Heart left ventricle (tissue), 13 donors: ENCODE measurements around the gene NPAS1.

Experiments
- POLR2A ChIP-seq, 2 donors: fragments of 450-650 bp; IDR thresholded peaks; one replicate each; pipeline ENCODE4 v1.6.1; 2017; ENCODE audit warnings: antibody characterized with exemption in 2 of 2, mild to moderate bottlenecking in 2 of 2, moderate library complexity in 2 of 2
- TF ChIP-seq, protein P1 (sequence below), 12 donors: fragments of 200-600 bp; sonication (generic) in 4 of 12; IDR thresholded peaks; one replicate each; pipeline versions ENCODE4 v1.5.0 to v1.8.0; 2018 to 2022; ENCODE audit warnings: antibody characterized with exemption in 12 of 12, mild to moderate bottlenecking in 5 of 12
- donor health status: ischemic (EF 13 %, LVEDD 7.1; RV severe dilation, severe dysfunction).
- donor health status: DM: no; HTN: yes; CAD: no.
- donor health status: DM: no; HTN: no; CAD: no.
- donor health status: ischemic (EF 25% LVEDD 6.9; RV normal size, moderate dysfunction).
- donor health status: ischemic (EF 25% LVEDD 5.7; RV mildly dilated, moderate dysfunction).
- donor health status: ischemic (EF 35%, LVEDD 5.7; RV mildly dilated, moderate dysfunction).
- donor health status: nonischemic (EF 11% LVEDD 7.7; RV severe dilation, severe dysfunction).
- donor health status: DM: yes; HTN: yes; CAD: no.
- donor health status: PGD.
- donor health status: ischemic (EF 29% LVEDD 5.4; RV normal size, mild dysfunction).
- donor health status: nonischemic (EF 23%, LVEDD 6.1; RV moderate dilation, normal function).

- no peak for TF ChIP-seq POLR2A (IDR thresholded peaks at IDR 0.05)
- TF ChIP-seq, protein P1, sequence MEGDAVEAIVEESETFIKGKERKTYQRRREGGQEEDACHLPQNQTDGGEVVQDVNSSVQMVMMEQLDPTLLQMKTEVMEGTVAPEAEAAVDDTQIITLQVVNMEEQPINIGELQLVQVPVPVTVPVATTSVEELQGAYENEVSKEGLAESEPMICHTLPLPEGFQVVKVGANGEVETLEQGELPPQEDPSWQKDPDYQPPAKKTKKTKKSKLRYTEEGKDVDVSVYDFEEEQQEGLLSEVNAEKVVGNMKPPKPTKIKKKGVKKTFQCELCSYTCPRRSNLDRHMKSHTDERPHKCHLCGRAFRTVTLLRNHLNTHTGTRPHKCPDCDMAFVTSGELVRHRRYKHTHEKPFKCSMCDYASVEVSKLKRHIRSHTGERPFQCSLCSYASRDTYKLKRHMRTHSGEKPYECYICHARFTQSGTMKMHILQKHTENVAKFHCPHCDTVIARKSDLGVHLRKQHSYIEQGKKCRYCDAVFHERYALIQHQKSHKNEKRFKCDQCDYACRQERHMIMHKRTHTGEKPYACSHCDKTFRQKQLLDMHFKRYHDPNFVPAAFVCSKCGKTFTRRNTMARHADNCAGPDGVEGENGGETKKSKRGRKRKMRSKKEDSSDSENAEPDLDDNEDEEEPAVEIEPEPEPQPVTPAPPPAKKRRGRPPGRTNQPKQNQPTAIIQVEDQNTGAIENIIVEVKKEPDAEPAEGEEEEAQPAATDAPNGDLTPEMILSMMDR (IDR thresholded peaks at IDR 0.05), result no peak
Observed at GRCh38 chr19:47039239-47039874, 19.7 kb downstream of the NPAS1 start.
